ENCODE data around the gene CAMK2D.

CAMK2D gene

GRCh38 chr4:113480109-113480508 is 281.4 kb downstream of the CAMK2D start:
- no peak for TF ChIP-seq CTCF (IDR thresholded peaks at IDR 0.05; ENCODE audit: insufficient read depth, low read depth, low read length, missing control alignments)
- no peak for DNase-seq (ENCODE audit: low read depth)
- H3K4me3 ChIP-seq (ENCODE audit: low read depth, low read length), result no peak overlapping the region

GRCh38 chr4:113478032-113478431 is 283.5 kb downstream of the CAMK2D start:
- no peak for DNase-seq (ENCODE audit: low read depth)
- no peak overlapping the region for H3K4me3 ChIP-seq (ENCODE audit: low read depth, low read length)
- TF ChIP-seq CTCF (IDR thresholded peaks at IDR 0.05; ENCODE audit: insufficient read depth, low read depth, low read length, missing control alignments), result no peak

- DNase-seq (ENCODE audit: low read depth), result no peak
- TF ChIP-seq CTCF (IDR thresholded peaks at IDR 0.05; ENCODE audit: insufficient read depth, low read depth, low read length, missing control alignments), result no peak
- no peak overlapping the region for H3K4me3 ChIP-seq (ENCODE audit: low read depth, low read length)
Measured at GRCh38 chr4:113476800-113477199, 284.7 kb downstream of the CAMK2D start.

- no peak overlapping the region for H3K4me3 ChIP-seq (ENCODE audit: low read depth, low read length)
- DNase-seq (ENCODE audit: low read depth), result no peak
- TF ChIP-seq CTCF (IDR thresholded peaks at IDR 0.05; ENCODE audit: insufficient read depth, low read depth, low read length, missing control alignments), result no peak
Measured at GRCh38 chr4:113474017-113474416, 287.5 kb downstream of the CAMK2D start.

GRCh38 chr4:113472864-113473263 is 288.7 kb downstream of the CAMK2D start:
- no peak for TF ChIP-seq CTCF (IDR thresholded peaks at IDR 0.05; ENCODE audit: insufficient read depth, low read depth, low read length, missing control alignments)
- no peak overlapping the region for H3K4me3 ChIP-seq (ENCODE audit: low read depth, low read length)
- DNase-seq (ENCODE audit: low read depth), result no peak

- H3K4me3 ChIP-seq (ENCODE audit: low read depth, low read length), result no peak overlapping the region
- no peak for TF ChIP-seq CTCF (IDR thresholded peaks at IDR 0.05; ENCODE audit: insufficient read depth, low read depth, low read length, missing control alignments)
- DNase-seq (ENCODE audit: low read depth), result no peak
Measured at GRCh38 chr4:113471146-113471860, 290.2 kb downstream of the CAMK2D start.

GRCh38 chr4:113469926-113470325 is 291.6 kb downstream of the CAMK2D start:
- H3K4me3 ChIP-seq (ENCODE audit: low read depth, low read length), result no peak overlapping the region
- TF ChIP-seq CTCF (IDR thresholded peaks at IDR 0.05; ENCODE audit: insufficient read depth, low read depth, low read length, missing control alignments), result no peak
- DNase-seq (ENCODE audit: low read depth), result no peak

All from GM12865 (cell line).